ENCODE measurements around the gene MAGEA11.

DNA sequence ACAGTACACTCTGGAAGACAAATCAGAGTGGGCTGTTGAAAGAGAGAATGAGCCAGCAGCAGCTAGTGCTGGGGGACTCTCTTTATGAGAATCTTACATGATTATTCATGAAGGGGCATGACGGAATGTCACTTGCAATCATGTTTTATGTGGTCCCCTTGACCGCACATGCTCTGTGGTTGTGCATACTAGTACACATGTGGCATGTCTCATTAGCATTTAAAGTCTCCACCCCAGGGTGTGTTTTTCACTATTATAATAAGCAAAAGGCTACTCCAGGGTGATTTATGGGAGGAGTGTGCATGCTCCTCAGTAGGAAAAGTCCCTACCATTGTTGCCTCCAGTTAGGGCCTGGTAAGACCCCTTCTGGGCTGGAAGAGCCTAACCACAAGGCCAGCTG lies 30.7 kb upstream of the MAGEA11 start:
- TF ChIP-seq, protein P1, sequence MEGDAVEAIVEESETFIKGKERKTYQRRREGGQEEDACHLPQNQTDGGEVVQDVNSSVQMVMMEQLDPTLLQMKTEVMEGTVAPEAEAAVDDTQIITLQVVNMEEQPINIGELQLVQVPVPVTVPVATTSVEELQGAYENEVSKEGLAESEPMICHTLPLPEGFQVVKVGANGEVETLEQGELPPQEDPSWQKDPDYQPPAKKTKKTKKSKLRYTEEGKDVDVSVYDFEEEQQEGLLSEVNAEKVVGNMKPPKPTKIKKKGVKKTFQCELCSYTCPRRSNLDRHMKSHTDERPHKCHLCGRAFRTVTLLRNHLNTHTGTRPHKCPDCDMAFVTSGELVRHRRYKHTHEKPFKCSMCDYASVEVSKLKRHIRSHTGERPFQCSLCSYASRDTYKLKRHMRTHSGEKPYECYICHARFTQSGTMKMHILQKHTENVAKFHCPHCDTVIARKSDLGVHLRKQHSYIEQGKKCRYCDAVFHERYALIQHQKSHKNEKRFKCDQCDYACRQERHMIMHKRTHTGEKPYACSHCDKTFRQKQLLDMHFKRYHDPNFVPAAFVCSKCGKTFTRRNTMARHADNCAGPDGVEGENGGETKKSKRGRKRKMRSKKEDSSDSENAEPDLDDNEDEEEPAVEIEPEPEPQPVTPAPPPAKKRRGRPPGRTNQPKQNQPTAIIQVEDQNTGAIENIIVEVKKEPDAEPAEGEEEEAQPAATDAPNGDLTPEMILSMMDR (conservative IDR thresholded peaks at IDR 0.05; ENCODE audit: low read length) = no peak
- no peak for TF ChIP-seq EZH2phosphoT487 (IDR thresholded peaks at IDR 0.05; ENCODE audit: borderline replicate concordance)
